Activated CD8-positive, alpha-beta T cell treated with anti-CD3 and anti-CD28 coated beads for 36 hours (primary cell): Measurements from ENCODE around the gene OR4X2. TPM values are rescaled to one million over a fixed set of nuclear protein-coding genes. Genes with fewer than 3 reads are reported as not detected.

Experiments
- ATAC-seq: fragments of 200-7000 bp; cut with Tn5 transposase; one replicate; pipeline ENCODE4 v1.10.0; 2021; ENCODE audit warnings: mild to moderate bottlenecking, moderate library complexity
- CTCF ChIA-PET: fragments of 350-600 bp; sonication (Branson Sonifier 250); formaldehyde crosslinking; loops from one replicate; lab custom pipeline; 2021; ENCODE audit warnings: antibody characterized with exemption; lab: Charles Lee
- POLR2A ChIA-PET: fragments of 350-600 bp; sonication (Branson Sonifier 250); formaldehyde crosslinking; loops from one replicate; lab custom pipeline; 2021; ENCODE audit warnings: antibody characterized with exemption; lab: Charles Lee
- DNase-seq: peaks from one replicate; pipeline ENCODE4 v3.0.0-alpha.2; 2020
- H3K27ac Mint-ChIP-seq: one replicate; pipeline ENCODE4 v1.8.0; 2021; ENCODE audit warnings: mild to moderate bottlenecking, mixed read lengths
- H3K27me3 Mint-ChIP-seq: one replicate; pipeline ENCODE4 v1.8.0; 2021; ENCODE audit warnings: mixed read lengths
- H3K36me3 Mint-ChIP-seq: one replicate; pipeline ENCODE4 v1.8.0; 2021; ENCODE audit warnings: low read depth, mixed read lengths
- H3K4me1 Mint-ChIP-seq: one replicate; pipeline ENCODE4 v1.8.0; 2021; ENCODE audit warnings: low read depth, mixed read lengths
- H3K4me3 Mint-ChIP-seq: one replicate; pipeline ENCODE4 v1.8.0; 2021; ENCODE audit warnings: mild to moderate bottlenecking, moderate library complexity, mixed read lengths
- H3K9me3 Mint-ChIP-seq: one replicate; pipeline ENCODE4 v1.8.0; 2021; ENCODE audit warnings: mixed read lengths
- CTCF ChIP-seq: fragments of 200-600 bp; IDR thresholded peaks from one replicate; pipeline ENCODE4 v1.8.0; 2022; ENCODE audit warnings: antibody characterized with exemption, mild to moderate bottlenecking
- intact Hi-C: fragments of 100-400 bp; cut with micrococcal nuclease; formaldehyde crosslinking; loops from one replicate; pipeline ENCODE4 v1.10.0; 2022
- total RNA-seq, 2 experiments: library from RNA; stranded (reverse); gene quantifications; one replicate each; pipeline ENCODE4 v1.2.3, GENCODE V29; 2021

The OR4X2 gene
- total RNA-seq, 2 experiments from 2014 or later: not detected

GRCh38 chr11:48270621-48271020, 25.7 kb downstream of the OR4X2 start:
- no peak for TF ChIP-seq CTCF
- ChIA-PET POLR2A (no interaction called here), CTCF (no interaction called here)
- Mint-ChIP-seq H3K9me3 (no peaks in the 10 kb centered on the region), H3K27ac (no peak overlapping the region), H3K4me1 (no peaks in the 10 kb centered on the region), H3K4me3 (no peak overlapping the region), H3K27me3 (peaks cover 3% of the 10 kb centered on the region), H3K36me3 (no peaks in the 10 kb centered on the region)
- ATAC-seq (no peak), DNase-seq (peak; percentile 11)
- intact Hi-C loops: no loop called here

DNA sequence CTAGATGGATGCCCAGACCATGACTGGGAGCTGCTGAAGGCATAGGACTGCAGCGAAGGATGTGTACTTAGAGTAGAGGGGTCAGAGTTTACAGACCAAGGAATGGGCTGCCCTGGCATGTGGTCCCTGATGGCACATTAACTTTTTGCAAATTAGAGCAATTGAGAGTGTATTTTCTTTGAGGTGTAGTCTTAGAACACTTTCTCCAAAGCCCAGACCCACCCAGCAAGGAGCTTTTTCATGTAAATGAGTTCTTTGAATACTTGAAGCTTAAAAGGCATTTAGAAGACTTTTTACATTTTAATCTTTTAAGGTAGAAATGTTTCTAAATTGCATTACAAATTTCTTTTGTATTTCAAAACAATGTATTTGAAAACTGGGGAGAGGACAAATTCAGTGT, 27.7 kb downstream of the OR4X2 start:
- Mint-ChIP-seq H3K36me3 (no peaks in the 10 kb centered on the region), H3K27me3 (peaks cover 3% of the 10 kb centered on the region), H3K4me3 (no peak overlapping the region), H3K27ac (no peak overlapping the region), H3K4me1 (no peaks in the 10 kb centered on the region), H3K9me3 (no peaks in the 10 kb centered on the region)
- ATAC-seq: no peak
- intact Hi-C loops: no loop called here
- POLR2A ChIA-PET: no interaction called here
- TF ChIP-seq CTCF: no peak
- no peak for DNase-seq
- CTCF ChIA-PET: interaction anchor here (1.3 kb wide), 1 partner anchor 100 kb away, joined by 3 read pairs; no protein-coding TSS in a partner anchor

Other genes starting within 250 kb of the OR4X2 start
- gene OR4B1, start 28.3 kb upstream of the OR4X2 start, total RNA-seq: not detected
- gene OR4X1, start 18.8 kb downstream of the OR4X2 start, total RNA-seq: not detected
- not detected for gene OR4S1, start 61.1 kb downstream of the OR4X2 start, total RNA-seq
- gene OR4C3, start 79.8 kb downstream of the OR4X2 start, total RNA-seq: not detected
- gene OR4C5, start 121.4 kb downstream of the OR4X2 start, total RNA-seq: not detected
- gene OR4A47, start 243.7 kb downstream of the OR4X2 start, total RNA-seq: not detected